ENCODE measurements around the gene TRAF7.
A peak's percentile ranks its signal among the peaks of the same experiment; 100 is the strongest.

TRAF7 gene

DNA sequence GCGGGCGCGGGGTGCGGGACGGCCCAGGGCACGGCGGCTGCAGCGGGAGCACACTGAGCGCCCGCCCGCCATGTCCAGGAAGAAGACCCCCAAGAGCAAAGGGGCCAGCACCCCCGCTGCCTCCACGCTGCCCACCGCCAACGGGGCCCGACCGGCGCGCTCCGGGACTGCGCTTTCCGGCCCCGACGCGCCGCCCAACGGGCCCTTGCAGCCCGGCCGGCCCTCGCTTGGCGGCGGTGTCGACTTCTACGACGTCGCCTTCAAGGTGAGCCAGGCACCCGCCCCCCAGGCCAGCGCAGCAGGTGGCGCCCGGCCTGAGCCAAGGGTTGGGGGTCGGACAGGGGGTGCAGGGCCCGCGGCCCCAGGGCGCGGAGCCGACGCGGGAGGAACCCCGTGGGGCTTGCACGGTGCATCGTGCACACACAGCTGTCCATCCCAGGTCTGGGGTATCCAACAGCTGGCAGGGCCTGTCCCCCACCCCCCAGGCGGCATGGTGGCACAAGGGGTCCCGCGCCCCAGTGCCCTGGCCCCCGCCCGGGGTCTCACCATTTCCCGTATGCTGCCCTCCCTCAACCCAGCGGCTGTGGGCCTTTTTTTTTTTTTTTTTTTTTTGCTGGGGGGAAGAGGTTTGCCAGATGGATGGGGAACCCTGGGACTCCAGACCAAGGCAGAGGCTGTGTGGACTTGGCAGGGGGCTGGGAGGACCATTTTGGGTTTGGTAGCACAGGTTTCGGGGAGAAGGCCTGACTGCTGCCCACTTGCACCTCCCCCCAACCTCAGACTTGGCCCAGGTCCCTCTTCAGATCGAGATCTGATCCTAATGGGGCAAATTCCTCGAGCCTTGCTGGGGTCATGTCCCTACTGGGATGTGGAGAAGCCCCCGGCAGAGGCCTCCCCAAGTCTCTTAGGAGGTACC, 6.6 kb upstream of the TRAF7 start:
- DNase-seq: no peak

DNA sequence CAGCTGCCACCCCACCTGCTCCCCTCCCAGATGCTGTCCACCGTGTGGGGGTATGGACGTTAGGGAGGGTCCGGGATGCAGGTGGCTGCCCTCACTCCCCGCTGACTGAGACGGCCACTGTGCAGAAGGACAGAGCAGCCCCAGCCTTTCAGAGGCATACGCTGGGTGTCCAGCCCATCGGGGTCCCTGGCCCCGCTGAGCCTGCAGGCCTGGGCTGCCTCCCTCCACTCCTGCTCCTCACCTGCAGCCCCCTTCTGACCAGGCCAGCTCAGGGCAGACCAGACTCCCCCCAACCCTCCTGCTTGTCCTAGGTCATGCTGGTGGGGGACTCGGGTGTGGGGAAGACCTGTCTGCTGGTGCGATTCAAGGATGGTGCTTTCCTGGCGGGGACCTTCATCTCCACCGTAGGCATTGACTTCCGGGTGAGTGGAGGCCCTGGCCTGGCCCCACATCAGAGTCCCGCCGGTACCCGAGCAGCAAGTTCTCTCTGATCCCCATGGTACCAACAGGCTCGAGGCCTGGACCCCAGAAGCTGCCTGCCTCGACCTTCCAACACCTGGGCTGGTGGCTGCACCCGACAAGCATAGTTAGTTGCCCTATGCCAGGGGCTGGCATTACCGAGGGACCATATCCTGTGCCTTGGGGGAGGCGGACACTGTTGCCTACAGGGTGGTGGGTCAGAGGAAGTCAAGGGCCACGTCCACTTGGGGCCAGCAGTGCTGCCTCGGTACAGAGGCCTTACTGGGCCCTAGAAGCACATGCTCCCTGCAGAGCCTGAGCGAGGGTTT, 5.8 kb upstream of the TRAF7 start:
- no peak for DNase-seq

DNA sequence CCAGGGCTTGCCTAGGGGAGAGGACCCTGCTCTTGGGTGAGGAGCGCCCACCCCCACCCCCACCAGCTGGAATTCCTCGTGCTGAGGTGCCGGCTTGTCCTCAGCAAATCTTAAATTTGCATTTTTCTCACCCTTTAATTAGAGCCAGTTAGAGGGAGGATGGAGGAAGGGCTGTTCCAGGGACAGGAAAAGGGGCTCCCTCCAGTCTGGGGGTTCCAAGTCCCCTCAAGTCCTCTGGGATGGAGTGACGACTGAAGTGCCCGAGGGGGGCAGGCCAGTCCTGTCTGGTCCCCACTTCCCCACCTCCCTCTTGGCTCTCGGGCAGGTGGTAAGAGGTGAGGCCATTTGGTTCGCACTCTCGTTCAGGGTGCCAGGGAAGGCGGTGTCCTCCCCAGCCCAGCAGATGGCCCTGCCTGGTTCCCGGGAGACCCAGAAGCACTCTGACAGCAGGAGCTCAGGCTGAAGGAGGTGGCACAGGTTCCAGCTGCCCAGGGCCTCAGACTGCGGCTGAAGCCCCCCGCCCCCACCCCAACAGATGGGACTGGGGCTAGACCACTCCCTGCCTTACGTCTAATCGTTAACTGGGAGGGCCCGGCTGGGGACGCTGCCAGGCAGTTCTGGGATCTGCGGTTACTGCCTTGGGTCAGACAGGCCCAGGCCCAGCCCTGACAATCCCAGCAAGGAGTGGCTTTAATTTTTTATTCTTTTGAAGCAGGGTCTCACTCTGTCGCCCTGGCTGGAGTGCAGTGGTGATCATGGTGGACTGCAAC, 5.0 kb upstream of the TRAF7 start:
- DNase-seq: peak; percentile 89

DNA sequence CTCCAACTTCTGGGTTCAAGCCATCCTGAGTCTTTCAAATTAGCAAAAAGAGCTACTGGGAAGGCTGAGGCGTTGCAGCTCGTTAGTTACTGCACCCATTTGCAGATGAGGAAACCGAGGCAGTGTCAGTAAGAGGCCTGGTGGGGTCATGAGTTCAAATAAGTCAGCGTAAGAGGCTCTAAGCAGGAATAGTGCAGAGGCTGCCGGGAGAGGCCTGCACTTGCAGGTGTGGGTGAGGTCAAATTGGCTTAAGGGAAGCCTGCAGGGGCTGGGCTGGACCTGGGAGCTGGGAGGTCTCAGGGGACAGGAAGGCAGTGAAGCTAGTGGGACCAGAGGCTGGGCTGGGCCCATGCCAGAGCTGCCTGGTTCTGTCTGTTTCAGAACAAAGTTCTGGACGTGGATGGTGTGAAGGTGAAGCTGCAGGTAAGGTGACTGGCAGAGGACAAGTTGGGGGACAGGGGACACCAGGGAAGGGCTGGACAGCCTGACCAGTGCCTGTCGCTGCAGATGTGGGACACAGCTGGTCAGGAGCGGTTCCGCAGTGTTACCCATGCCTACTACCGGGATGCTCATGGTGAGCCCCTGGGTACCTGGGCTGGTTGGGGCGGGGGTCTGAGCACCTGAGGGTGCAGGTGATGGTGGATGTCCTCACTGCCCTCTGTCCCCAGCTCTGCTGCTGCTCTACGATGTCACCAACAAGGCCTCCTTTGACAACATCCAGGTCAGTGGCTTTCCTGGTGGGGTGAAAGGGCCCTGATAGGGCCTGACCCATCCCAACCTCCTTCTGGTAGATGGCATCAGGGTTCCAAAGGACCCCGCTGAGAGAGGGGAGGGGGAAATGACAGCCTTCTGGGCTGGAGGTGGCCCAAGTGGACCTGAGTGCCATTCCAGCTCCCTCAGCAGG, 4.1 kb upstream of the TRAF7 start:
- DNase-seq: no peak

DNA sequence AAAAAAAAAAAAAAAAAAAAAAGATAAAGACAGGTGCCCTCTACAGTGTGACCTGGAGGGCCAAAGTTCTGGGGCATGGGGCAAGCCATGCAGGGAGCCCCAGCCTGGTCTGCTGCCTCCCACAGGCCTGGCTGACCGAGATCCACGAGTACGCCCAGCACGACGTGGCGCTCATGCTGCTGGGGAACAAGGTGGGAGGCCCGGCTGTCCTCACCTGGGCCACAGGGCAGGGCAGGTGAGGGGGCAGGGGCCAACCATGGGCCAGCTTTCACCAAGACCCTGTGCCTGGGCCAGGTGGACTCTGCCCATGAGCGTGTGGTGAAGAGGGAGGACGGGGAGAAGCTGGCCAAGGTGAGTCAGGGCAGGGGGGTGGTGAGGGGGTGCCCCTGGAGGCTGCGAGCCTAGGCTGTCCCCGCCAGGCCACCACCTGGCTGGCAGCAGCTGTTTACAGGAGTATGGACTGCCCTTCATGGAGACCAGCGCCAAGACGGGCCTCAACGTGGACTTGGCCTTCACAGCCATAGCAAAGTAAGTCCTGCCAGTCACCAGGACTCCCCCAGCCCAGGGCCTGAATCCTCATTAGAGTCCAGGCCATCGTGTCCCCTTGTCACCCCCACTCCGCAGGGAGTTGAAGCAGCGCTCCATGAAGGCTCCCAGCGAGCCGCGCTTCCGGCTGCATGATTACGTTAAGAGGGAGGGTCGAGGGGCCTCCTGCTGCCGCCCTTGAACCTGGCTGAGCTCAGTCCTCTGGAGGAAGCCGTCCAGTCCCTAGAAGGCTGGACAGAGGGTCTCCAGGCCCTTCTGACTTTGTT, 2.7 kb upstream of the TRAF7 start:
- DNase-seq: no peak

DNA sequence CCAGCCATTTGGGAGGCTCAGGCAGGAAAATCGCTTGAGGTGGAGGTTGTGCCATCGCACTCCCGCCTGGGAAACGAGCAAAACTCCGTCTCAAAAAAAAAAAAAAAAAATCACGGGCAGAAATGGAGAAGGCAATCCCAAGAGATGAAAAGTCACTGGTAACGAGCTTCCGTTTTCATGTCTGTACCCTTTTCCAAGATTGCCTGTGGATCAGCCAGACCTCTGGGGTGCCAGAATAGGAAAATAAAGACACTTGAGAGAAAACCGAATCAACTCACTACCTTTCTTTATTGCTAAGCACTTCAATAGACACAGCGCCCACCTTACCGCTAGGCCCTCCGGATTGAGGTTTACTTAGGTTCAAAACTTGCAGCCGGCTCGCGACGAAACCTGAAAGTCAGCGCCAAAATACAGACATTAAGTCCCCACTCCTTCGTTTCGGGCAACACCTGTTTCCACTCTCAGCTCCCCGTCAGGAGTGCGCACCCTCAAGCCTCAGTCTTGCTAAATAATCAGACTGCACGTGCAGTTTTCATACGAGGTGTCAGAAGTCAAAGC, 970 bp upstream of the TRAF7 start:
- no peak for DNase-seq

DNA sequence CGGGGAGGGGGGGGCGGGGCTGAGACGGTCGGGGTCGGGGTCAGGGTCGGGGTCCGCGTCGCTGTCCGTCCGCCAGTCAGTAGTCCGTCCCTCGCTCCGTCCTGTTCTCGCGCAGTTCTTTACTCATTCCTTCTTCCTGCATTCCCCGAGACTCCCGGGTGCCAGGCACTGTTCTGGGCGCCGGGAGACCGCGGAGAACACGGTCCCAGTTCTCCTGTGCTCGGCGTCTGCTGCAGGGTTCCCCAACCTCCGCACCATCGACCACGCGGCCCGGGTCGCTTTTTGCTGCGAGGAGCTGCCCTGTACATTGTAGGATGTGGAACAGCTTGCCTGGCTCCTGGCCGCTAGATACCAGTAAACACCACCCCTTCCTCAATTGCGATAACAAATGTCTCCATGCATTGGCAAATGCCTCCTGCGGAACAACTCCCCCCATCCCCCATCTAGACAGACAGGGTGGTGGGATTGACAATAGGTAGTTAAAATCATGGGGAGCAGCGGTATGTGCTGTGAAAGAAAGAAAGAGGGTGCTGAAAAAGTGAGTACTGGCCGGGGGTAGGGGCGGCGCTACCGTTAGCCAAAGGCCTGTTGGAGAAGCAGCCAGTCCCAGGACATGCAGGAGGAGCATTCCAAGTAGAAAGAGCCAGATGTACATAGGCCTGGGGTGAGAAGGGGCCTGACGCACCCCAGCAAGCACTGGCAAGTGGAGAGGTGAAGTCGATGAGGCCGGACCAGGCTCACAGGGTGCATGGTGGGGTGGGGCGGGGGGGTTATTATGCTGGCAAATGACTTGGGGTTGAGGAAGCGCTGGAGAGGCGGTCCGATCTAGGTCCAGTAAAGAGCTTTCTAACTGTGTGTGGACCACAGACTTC, 631 bp downstream of the TRAF7 start:
- DNase-seq: no peak

DNA sequence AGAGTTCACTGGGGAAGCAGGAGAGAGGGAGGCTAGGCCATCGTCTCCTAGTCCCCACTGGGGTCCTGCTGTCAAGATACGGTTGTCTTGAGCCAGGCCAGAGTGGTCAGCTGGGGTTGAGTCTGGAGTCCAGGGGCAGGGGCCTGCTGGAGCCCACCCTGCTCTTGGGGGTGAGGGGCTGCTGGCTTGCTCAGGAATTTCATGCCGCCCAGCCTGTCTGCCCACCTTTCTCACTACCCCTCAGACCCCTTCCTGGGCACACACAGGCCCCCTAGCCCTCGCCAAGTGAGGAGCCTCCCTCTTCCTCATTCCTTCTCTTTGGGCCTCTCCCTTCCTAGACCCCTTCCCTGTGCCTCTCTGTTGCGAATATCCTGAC, 1.3 kb downstream of the TRAF7 start:
- DNase-seq: no peak

DNA sequence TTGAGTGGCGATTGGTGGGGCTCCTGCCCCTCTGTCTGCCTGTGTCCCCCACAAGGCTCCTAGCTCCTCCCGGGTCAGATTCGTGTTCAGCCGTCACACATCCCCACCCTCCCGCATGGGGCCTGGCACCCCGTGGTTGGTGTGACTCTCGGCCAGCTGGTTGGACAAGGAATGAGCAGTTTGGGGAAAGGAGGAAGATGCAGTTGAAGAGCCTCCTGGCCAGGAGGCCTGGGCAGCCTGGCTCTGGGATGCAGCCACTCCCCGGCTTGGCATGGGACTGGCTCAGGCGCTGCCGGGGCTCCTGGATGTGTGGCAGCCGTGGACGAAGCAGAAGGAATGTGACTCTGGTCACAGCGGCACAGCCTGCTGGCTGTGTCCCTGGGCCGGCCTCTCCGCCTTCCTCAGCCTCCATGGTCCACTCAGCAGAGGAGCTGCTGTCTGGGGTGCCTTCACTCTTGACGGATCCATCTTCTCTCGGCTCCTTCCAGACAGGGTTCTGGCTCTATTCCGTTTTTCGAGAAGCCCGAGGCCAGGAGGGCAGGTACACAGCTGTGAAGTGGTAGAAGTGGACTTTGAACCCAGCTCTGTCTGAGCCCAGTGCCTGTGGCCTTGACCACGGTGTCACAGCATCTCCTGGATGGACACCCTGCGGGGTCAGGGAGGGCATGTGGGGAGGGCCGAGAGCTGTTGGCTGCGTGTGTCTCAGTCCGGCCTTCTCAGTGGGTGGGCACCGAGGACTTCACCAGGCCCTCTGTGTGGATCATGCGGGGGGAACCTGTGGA, 2.1 kb downstream of the TRAF7 start:
- no peak for DNase-seq

DNA sequence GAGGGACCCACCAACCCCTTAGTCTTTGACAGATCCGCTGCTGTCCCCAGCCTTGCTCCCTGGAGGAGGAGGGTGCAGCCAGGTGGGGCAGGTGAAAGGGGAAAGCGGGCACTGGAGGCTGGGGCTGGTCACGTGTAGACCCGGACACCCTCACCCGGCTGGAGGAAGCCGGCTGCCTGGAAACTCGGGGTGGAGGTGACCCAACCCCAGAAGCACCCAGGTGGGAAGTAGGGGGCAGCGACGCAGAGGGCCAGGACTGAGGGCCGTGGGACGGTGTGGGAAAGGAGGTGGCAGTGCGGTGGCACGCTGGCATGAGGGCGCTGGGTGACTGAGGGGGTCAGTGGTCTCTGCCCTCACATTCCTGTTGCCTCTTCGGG, 2.7 kb downstream of the TRAF7 start:
- no peak for DNase-seq

DNA sequence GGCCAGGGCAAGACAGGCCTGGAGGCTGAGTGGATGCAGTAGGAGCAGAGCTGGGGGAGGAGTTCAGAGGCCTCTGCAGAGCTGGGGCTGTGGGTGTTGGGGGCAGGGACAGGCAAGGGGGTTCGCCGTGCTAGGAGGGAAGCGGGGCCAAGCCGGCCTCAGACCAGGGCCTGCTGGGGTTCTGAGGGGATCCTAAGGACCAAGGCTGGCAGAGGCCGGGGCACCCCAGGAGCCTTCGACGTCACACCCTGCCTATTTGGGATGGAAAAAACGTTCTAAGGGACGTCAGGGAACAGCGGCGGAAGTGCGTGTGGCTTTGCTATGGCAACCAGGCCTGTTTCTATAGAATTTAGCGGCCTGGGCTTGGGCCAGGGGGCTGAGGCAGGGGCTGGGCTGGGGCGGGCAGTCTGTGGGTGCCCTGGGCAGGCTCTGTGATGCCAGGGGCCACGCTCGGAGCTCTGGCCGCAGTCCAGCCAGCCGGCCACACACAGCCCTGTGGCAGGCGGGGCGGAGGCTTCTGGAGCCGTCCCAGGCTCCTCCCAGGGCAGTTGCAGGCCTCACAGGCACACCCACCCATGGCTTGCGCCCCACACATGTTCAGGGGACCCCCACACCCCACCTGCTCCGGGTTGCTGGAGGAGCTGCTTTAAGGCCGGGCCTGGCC, 3.7 kb downstream of the TRAF7 start:
- DNase-seq: no peak

DNA sequence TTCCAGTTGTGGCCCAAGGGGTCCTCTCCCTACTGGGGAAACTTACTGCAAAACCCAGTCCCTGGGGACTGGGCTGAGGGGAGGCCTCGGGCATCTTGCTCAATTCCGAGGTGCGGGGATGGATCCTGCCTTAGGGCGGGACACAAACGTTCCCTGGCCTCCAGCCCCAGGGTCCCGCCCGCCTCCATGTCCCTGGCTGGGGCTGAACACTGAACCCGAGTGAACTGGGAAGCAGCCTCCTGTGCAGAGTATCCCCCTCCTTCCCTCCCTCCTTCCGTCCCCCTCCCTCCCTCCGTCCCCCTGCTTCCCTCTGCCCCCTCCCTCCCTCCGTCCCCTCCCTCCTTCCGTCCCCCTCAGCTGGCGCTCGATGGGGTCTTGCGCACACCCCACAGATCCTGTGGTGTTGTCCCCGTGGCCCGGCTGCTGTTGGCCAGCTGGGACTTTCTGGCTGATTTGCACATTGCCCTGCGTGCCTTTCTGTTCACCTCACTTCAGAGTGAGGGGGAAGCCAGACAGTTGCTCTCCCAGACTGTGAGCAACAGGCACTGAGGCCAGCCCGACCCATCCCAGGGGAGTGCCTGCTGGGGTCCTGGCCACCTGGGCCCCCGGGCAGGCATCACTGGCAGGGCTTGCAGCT, 5.5 kb downstream of the TRAF7 start:
- no peak for DNase-seq

DNA sequence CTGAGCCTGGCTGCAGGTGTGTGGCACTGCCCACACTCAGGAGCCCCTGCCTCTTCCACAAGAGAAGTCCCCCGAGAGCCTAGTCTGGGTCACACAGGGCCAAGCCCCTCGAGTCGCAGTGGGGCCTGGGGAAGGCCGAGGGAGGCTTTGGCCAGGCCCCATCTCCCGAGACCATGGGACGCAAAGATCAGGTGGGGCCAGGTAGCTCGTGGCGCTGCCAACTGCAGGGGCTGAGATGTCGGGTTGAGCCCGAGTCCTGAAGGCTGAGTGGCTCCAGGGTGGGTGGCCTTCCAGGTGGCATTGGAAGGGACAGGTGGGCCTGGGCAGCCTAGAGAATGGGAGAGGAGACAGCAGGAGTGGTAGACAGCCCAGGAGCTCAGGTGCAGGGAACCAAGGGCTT, 6.3 kb downstream of the TRAF7 start:
- no peak for DNase-seq

DNA sequence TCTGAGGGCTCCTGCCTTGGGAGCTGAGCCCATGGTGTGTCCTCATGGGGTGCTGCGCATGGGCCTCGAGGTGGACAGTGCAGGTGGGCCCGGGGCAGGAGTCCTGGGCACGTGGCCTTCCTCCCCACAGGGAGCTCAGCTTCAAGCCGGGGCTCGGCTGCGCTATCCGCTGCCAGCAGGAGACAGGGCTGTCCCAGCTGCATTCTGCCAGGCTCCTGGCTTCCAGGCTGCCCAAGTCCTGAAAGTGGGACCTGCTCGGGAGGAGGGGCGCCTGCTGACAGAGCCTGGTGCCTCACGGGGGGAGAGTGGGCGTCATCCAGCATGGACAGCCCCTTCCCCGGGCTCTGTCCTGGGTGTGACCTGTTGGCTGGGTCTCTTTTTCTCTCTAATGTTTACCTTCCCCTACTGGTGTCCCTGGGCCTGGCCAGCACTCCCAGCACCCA, 7.1 kb downstream of the TRAF7 start:
- no peak for DNase-seq

DNA sequence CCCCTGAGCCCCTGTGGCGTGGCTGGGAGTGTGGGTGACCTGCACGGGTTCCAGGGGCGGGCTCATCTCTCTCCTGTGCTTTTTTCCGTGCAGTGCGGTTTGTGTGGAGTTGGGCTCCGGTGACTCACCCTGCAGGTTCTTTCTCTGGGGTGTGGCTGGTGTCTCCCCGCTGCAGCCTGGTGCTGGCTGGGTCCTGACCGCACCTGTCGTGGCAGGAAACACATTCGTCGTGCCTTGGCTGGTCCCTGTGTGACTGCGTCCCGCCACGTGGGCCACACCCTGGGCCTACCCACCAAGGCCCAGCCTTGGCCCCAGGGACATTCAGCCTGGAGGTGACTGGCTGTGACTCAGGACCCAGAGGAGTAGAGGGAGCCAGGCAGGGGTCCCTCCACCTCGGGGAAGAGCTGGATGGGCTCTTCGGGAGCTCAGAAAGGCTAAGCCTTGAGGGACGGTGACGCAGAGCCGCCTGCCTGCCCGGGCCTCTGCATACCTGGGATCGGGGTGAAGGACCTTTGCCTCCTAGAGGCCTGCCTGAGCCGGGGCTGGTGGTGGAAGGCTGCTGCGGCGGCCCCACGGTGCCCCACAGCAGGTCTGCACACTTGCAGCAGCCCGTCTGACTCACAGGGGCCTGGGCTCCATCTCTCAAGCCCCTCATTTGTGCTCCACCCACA, 7.8 kb downstream of the TRAF7 start:
- DNase-seq: no peak

DNA sequence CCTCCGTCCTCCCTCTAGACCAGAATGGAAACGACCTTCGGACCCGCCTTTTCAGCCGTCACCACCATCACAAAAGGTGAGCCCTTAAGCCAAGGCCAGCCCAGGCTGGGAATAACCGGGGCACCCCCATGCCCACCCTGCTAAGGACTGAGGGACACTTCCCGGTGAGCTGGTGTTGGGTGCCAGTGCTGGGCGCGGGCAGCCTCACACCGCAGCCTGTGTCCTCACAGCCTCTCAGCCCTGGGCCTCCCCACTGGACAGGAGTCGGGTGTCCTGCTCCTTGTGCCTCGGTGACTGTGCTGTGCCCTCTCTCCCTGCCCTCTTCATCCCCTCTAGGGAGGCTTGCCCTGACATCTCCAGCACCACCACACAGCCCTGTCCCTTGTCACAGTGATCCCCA, 10.3 kb downstream of the TRAF7 start:
- no peak for DNase-seq

DNA sequence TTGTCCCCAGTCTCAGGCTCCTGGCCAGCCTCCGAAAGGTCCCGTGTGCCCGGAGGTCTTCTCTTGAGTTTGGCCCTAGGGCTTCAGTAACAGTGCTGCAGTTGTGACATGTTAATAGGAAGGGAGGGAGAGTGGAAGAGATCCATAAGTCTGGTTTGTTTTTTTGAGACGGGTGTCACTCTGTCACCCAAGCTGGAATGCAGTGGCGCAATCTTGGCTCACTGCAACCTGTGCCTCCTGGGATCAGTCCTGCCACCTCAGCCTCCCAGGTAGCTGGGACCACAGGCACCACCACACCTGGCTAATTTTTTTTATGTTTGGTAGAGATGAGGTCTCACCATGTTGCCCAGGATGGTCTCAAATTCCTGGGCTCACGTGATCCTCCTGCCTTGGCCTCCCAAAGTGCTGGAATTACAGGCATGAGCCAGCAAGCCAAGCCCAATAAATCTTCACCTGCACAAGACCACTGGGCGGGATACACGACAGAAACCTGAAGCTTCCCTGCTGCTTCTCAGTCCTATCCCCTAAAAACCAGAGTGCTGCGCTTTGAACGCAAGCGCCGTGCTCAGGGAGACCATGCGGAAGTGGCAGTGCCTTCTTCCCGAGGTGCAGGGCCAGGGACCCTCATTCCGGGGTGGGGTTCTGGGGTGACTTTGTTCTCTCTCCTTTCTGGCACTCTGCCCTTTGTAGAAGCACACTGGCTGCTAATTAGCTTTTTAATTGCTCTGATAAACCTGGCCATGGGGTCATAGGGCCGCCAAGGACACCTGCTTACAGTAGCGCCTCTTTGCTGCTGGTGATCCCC, 10.9 kb downstream of the TRAF7 start:
- no peak for DNase-seq

All from NCI-H1694 (cell line).